HCT116 (cell line): ENCODE results near the gene PHTF1. TPM values are rescaled to one million over a fixed set of nuclear protein-coding genes. Genes with fewer than 3 reads are reported as not detected.

Experiments used
- ATAC-seq: fragments of 200-7000 bp; cut with Tn5 transposase; 2 replicates; pipeline ENCODE4 v1.9.1; 2020; ENCODE audit warnings: mild to moderate bottlenecking, moderate library complexity
- BruUV-seq: library from RNA; stranded (reverse); fragments of 400-500 nt; replicated peaks from 2 replicates; lab custom pipeline; 2021; lab: Mats Ljungman, UMichigan
- CTCF ChIA-PET: fragments of 300-600 bp; sonication (Branson Sonifier 250); formaldehyde crosslinking; loops from one replicate; lab custom pipeline; 2021; ENCODE audit warnings: antibody characterized with exemption; lab: Charles Lee
- POLR2A ChIA-PET: fragments of 300-600, 350-600 bp; sonication (Branson Sonifier 250); formaldehyde crosslinking; loops from one replicate; lab custom pipeline; 2021; ENCODE audit warnings: antibody characterized with exemption; lab: Charles Lee
- RAD21 ChIA-PET, 2 experiments: fragments of 300-600 bp; sonication (Branson Sonifier 250); formaldehyde crosslinking; loops; one replicate each; lab custom pipeline; 2023; ENCODE audit warnings: low total read pairs in 2 of 2; ENCODE audit not compliant: uncharacterized antibody in 2 of 2, unreplicated experiment in 2 of 2, low non-redundant PET in 1 of 2; lab: Charles Lee
- DNase-seq: peaks from one replicate; pipeline ENCODE4 v3.0.0-alpha.2; 2010; ENCODE audit warnings: low read depth, low spot score
- H2AFZ ChIP-seq: fragments of 200-600 bp; shearing (Covaris generic), sonication (generic); 2 replicates; pipeline ENCODE4 v1.6.1; 2017; ENCODE audit warnings: low read depth, mixed run types, mixed read lengths, antibody characterized with exemption, low read length; ENCODE audit not compliant: poor library complexity, severe bottlenecking
- H3K27ac ChIP-seq: 2 replicates; pipeline ENCODE4 v1.5.1; 2012; ENCODE audit warnings: low read depth, low read length
- H3K27me3 ChIP-seq: fragments of 200-600 bp; sonication (generic); 2 replicates; pipeline ENCODE4 v1.6.1; 2016; ENCODE audit warnings: mixed run types, low read length, mixed read lengths; ENCODE audit not compliant: insufficient read depth
- H3K36me3 ChIP-seq, 2 experiments: fragments of 200-500 bp in 1 of 2; fragments of 200-600 bp in 1 of 2; sonication (Bioruptor generic) in 1 of 2; sonication (generic) in 1 of 2; 2 replicates each; pipeline versions ENCODE4 v1.5.1 to v1.6.1; 2014 to 2016; ENCODE audit warnings: low read length in 2 of 2, inconsistent platforms in 1 of 2, mixed read lengths in 1 of 2, mixed run types in 1 of 2; ENCODE audit not compliant: insufficient read depth in 2 of 2, control insufficient read depth in 1 of 2
- H3K4me1 ChIP-seq, 2 experiments: fragments of 200-600 bp in 1 of 2; sonication (generic) in 1 of 2; 2 replicates each; pipeline versions ENCODE4 v1.5.1 to v1.6.1; 2012 to 2017; ENCODE audit warnings: low read length in 2 of 2, inconsistent platforms in 1 of 2, mild to moderate bottlenecking in 1 of 2, mixed read lengths in 1 of 2, mixed run types in 1 of 2, moderate library complexity in 1 of 2; ENCODE audit not compliant: insufficient read depth in 2 of 2, control insufficient read depth in 1 of 2
- H3K4me2 ChIP-seq: fragments of 200-600 bp; sonication (generic); 2 replicates; pipeline ENCODE4 v1.6.1; 2017; ENCODE audit warnings: mixed run types, low read length, mixed read lengths
- H3K4me3 ChIP-seq, 2 experiments: fragments of 200-600 bp in 1 of 2; sonication (generic) in 1 of 2; replicated peaks in 1 of 2; 2 replicates each; pipeline ENCODE4 v1.5.1; 2011 to 2016; ENCODE audit warnings: low read length in 2 of 2, control low read depth in 1 of 2, low read depth in 1 of 2, mild to moderate bottlenecking in 1 of 2, mixed read lengths in 1 of 2, mixed run types in 1 of 2
- H3K79me2 ChIP-seq: fragments of 200-600 bp; sonication (generic); 2 replicates; pipeline ENCODE4 v1.6.1; 2017; ENCODE audit warnings: mild to moderate bottlenecking, mixed run types, low read length, moderate library complexity, mixed read lengths; ENCODE audit not compliant: insufficient read depth
- H3K9ac ChIP-seq: fragments of 200-600 bp; sonication (generic); 2 replicates; pipeline ENCODE4 v1.6.1; 2016; ENCODE audit warnings: low read length, mixed read lengths
- H3K9me2 ChIP-seq: fragments of 200-600 bp; sonication (generic), shearing (Covaris generic); 2 replicates; pipeline ENCODE4 v1.6.1; 2017; ENCODE audit warnings: mixed run types, mild to moderate bottlenecking, moderate library complexity; ENCODE audit not compliant: insufficient read depth
- H3K9me3 ChIP-seq, 2 experiments: fragments of 200-500 bp in 1 of 2; fragments of 200-600 bp in 1 of 2; sonication (Bioruptor generic) in 1 of 2; sonication (generic) in 1 of 2; 2 replicates each; pipeline ENCODE4 v1.6.1; 2014 to 2017; ENCODE audit warnings: low read length in 2 of 2, mixed read lengths in 2 of 2, inconsistent platforms in 1 of 2, low read depth in 1 of 2, mild to moderate bottlenecking in 1 of 2, mixed run types in 1 of 2, moderate library complexity in 1 of 2; ENCODE audit not compliant: control insufficient read depth in 1 of 2, insufficient read depth in 1 of 2
- H4K20me1 ChIP-seq: fragments of 200-600 bp; sonication (generic), shearing (Covaris generic); 2 replicates; pipeline ENCODE4 v1.6.1; 2017; ENCODE audit warnings: mixed run types, mild to moderate bottlenecking, moderate library complexity; ENCODE audit not compliant: insufficient read depth
- CEBPB ChIP-seq: IDR thresholded peaks from 2 replicates; pipeline ENCODE4 v1.6.1; 2012; ENCODE audit warnings: low read depth
- ELF1 ChIP-seq: IDR thresholded peaks from 2 replicates; pipeline ENCODE4 v1.6.1; 2012; ENCODE audit warnings: low read depth, borderline replicate concordance
- EZH2 ChIP-seq: fragments of 200-600 bp; sonication (generic); IDR thresholded peaks from 2 replicates; pipeline ENCODE4 v1.6.1; 2017; ENCODE audit warnings: antibody characterized with exemption, mixed run types
- EZH2phosphoT487 ChIP-seq: fragments of 200-600 bp; IDR thresholded peaks from 2 replicates; pipeline ENCODE4 v1.6.1; 2018; ENCODE audit warnings: antibody characterized with exemption, borderline replicate concordance
- POLR2A ChIP-seq: IDR thresholded peaks from 2 replicates; pipeline ENCODE4 v1.7.0; 2011; ENCODE audit warnings: borderline replicate concordance; ENCODE audit not compliant: insufficient read depth, insufficient read length; ENCODE audit errors: extremely low read depth
- SIN3A ChIP-seq: IDR thresholded peaks from 2 replicates; pipeline ENCODE4 v1.6.1; 2012; ENCODE audit warnings: low read depth
- SRF ChIP-seq: IDR thresholded peaks from 2 replicates; pipeline ENCODE4 v1.6.1; 2012; ENCODE audit warnings: low read depth
- ZFX ChIP-seq: fragments of 450-650 bp; IDR thresholded peaks from 2 replicates; pipeline ENCODE4 v1.6.1; 2017
- intact Hi-C: fragments of 100-400 bp; cut with micrococcal nuclease; formaldehyde crosslinking; loops from 2 replicates; pipeline ENCODE4 v1.10.0; 2022
- total RNA-seq: library from RNA; stranded (reverse); gene quantifications from one replicate; pipeline ENCODE4 v1.2.1, GENCODE V29; 2021; ENCODE audit not compliant: unreplicated experiment
- TF ChIP-seq, protein P1 (sequence below): IDR thresholded peaks from 2 replicates; pipeline ENCODE4 v1.6.1; 2012; ENCODE audit warnings: low read depth
- TF ChIP-seq, protein P2 (sequence below): IDR thresholded peaks from 2 replicates; pipeline ENCODE4 v1.6.1; 2012
- TF ChIP-seq, protein P3 (sequence below): IDR thresholded peaks from 2 replicates; pipeline ENCODE4 v1.6.1; 2011; ENCODE audit warnings: mild to moderate bottlenecking, low read length, moderate library complexity; ENCODE audit not compliant: insufficient replicate concordance; ENCODE audit errors: extremely low read depth

PHTF1 gene
- total RNA-seq, 1 experiment from 2014 or later, result 11.4 TPM

DNA sequence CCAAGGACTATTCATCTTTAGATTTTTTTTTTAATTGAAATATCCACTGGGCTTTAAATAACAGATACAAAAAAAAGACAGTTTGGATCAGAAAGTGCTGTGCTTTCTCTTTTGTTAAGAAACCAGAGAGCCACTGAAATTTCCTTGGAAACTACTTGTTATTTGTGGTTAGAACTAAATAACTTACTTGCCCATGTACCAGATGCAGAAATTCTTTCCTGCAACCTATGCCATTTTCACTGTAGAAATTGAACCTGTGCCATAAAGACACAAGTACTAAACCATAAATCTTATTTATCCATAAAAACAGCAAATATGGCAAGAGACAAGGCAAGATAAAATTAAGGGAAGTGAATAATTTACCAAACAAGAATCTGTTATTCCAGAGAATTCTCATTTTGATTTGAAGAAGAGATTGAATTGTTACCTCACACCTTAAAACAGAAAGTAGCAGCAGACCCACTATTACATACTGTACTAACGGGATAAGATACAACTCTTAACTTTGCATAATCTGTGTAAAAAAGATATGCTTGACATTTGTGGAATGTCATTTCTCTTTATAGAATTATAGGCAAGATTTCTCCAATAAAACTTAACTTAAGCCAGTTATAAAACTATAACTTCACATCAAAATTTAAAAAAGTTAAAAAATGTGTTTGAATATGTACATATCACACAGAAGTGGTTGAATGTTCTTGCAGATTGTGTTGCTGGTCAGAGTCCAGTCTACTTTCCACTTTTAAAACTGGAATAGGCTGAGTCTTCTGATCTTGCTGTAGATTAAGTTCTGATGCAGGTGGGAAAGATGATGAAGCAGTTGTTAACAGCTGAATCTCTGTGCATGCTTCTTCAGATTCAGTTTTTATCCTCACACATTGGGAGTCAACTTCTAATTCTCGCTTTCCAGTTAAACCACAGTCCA lies 6.3 kb upstream of the PHTF1 start (continued):
- TF ChIP-seq, protein P1, sequence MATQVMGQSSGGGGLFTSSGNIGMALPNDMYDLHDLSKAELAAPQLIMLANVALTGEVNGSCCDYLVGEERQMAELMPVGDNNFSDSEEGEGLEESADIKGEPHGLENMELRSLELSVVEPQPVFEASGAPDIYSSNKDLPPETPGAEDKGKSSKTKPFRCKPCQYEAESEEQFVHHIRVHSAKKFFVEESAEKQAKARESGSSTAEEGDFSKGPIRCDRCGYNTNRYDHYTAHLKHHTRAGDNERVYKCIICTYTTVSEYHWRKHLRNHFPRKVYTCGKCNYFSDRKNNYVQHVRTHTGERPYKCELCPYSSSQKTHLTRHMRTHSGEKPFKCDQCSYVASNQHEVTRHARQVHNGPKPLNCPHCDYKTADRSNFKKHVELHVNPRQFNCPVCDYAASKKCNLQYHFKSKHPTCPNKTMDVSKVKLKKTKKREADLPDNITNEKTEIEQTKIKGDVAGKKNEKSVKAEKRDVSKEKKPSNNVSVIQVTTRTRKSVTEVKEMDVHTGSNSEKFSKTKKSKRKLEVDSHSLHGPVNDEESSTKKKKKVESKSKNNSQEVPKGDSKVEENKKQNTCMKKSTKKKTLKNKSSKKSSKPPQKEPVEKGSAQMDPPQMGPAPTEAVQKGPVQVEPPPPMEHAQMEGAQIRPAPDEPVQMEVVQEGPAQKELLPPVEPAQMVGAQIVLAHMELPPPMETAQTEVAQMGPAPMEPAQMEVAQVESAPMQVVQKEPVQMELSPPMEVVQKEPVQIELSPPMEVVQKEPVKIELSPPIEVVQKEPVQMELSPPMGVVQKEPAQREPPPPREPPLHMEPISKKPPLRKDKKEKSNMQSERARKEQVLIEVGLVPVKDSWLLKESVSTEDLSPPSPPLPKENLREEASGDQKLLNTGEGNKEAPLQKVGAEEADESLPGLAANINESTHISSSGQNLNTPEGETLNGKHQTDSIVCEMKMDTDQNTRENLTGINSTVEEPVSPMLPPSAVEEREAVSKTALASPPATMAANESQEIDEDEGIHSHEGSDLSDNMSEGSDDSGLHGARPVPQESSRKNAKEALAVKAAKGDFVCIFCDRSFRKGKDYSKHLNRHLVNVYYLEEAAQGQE, result no peak
- TF ChIP-seq EZH2phosphoT487 (no peak), EZH2 (no peak), CEBPB (no peak), SRF (no peak)
- TF ChIP-seq, all 23 proteins: peak for 0

DNA sequence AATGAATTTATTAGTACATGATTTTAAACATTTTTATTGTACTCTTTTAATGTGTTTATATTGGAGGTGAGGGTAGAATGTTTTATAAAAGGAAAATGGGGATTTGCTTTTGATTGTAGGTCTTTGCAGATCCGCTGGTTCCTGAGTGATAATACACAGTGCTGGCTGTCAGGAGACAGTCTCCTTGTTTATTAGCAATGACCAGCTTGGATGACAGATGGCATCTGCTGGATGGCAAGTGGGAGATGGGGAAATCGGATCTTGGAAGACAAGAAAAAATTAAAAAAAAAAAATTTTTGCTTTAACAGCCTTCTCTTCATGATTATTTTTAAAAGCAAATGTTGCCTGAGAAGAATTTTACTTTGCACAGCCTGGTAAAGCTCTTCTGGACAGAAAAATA lies 4.4 kb upstream of the PHTF1 start:
- H3K27me3 ChIP-seq, result no peaks in the 10 kb centered on the region
- H2AFZ ChIP-seq, result no peak overlapping the region
- CTCF ChIA-PET, result no interaction called here
- ATAC-seq, result no peak
- intact Hi-C loops, result no loop called here
- RAD21 ChIA-PET, result no interaction called here
- H3K9ac ChIP-seq, result no peak overlapping the region
- no peaks in the 10 kb centered on the region for H3K9me3 ChIP-seq
- H4K20me1 ChIP-seq, result no peaks in the 10 kb centered on the region
- POLR2A ChIA-PET, result interaction anchor here (1.3 kb wide), 1 partner anchor 10 kb away, joined by 3 read pairs; no protein-coding TSS in a partner anchor
- peaks cover 0 to 8% of the 10 kb centered on the region in 2 experiments; a peak in 2 of 4 replicates for H3K4me1 ChIP-seq
- no peak overlapping the region for H3K27ac ChIP-seq
- BruUV-seq, result no TSS peak
- no peak overlapping the region for H3K4me2 ChIP-seq
- DNase-seq, result no peak
- H3K79me2 ChIP-seq, result 0 out of 2 replicates have a peak, but pooled peaks cover 5% of the 10 kb centered on the region
- H3K9me2 ChIP-seq, result no peaks in the 10 kb centered on the region
- no peak overlapping the region for H3K4me3 ChIP-seq
- peaks cover 15 to 33% of the 10 kb centered on the region in 2 experiments for H3K36me3 ChIP-seq
- no peak for TF ChIP-seq POLR2A
- no peak for TF ChIP-seq ELF1
- no peak for TF ChIP-seq EZH2phosphoT487
- TF ChIP-seq, protein P2, sequence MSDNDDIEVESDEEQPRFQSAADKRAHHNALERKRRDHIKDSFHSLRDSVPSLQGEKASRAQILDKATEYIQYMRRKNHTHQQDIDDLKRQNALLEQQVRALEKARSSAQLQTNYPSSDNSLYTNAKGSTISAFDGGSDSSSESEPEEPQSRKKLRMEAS, result no peak
- TF ChIP-seq, protein P3, sequence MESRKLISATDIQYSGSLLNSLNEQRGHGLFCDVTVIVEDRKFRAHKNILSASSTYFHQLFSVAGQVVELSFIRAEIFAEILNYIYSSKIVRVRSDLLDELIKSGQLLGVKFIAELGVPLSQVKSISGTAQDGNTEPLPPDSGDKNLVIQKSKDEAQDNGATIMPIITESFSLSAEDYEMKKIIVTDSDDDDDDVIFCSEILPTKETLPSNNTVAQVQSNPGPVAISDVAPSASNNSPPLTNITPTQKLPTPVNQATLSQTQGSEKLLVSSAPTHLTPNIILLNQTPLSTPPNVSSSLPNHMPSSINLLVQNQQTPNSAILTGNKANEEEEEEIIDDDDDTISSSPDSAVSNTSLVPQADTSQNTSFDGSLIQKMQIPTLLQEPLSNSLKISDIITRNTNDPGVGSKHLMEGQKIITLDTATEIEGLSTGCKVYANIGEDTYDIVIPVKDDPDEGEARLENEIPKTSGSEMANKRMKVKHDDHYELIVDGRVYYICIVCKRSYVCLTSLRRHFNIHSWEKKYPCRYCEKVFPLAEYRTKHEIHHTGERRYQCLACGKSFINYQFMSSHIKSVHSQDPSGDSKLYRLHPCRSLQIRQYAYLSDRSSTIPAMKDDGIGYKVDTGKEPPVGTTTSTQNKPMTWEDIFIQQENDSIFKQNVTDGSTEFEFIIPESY, result no peak
- TF ChIP-seq CEBPB, result no peak
- TF ChIP-seq EZH2, result no peak
- TF ChIP-seq, protein P1, result no peak
- no peak for TF ChIP-seq SIN3A
- no peak for TF ChIP-seq ZFX
